Jurkat, Clone E6-1 (cell line): Measurements from ENCODE around the gene ACTR6.
A peak's percentile ranks its signal among the peaks of the same experiment; 100 is the strongest.
"Not testable (repeated sequence)": the region's sequence is repeated elsewhere in the genome, so short reads cannot be mapped to it uniquely, and the experiment has no call there.

Source experiments
- DNase-seq: peaks from one replicate; pipeline ENCODE4 v3.0.0-alpha.2; 2011; ENCODE audit warnings: low read depth, low spot score
- H3K4me3 ChIP-seq: 2 replicates; pipeline ENCODE4 v1.5.1; 2011; ENCODE audit warnings: mild to moderate bottlenecking, low read length, control low read depth, moderate library complexity

ACTR6 gene

GRCh38 chr12:100253437-100253836 lies 52.8 kb downstream of the ACTR6 start:
- H3K4me3 ChIP-seq = no peak overlapping the region

GRCh38 chr12:100254876-100255275 lies 54.3 kb downstream of the ACTR6 start:
- DNase-seq = no peak
- no peak overlapping the region for H3K4me3 ChIP-seq

More at GRCh38 chr12:100253437-100253836, 52.8 kb downstream of the ACTR6 start:
- DNase-seq = no peak

GRCh38 chr12:100258127-100258526 lies 57.5 kb downstream of the ACTR6 start:
- no peak for DNase-seq
- no peak overlapping the region for H3K4me3 ChIP-seq

- no peak for DNase-seq
- H3K4me3 ChIP-seq = no peak overlapping the region
Measured at GRCh38 chr12:100263131-100263530, 62.5 kb downstream of the ACTR6 start.

- DNase-seq, H3K4me3 ChIP-seq: not testable (repeated sequence)
Measured at GRCh38 chr12:100265107-100265506, 64.5 kb downstream of the ACTR6 start.

- no peak for DNase-seq
- H3K4me3 ChIP-seq = peak overlapping the region; percentile 82
Measured at GRCh38 chr12:100265732-100266584, 65.3 kb downstream of the ACTR6 start.

- H3K4me3 ChIP-seq = peak overlapping the region; percentile 82
- peak; percentile 80 for DNase-seq
Measured at GRCh38 chr12:100266585-100266834, 65.9 kb downstream of the ACTR6 start.

- peak within 1 kb of the TSS; percentile 82 for H3K4me3 ChIP-seq
- peak; percentile 90 for DNase-seq
Measured at GRCh38 chr12:100266835-100267602, 66.4 kb downstream of the ACTR6 start, which contains the start of the genes DEPDC4 and SCYL2. DEPDC4 (minus strand) TSS chr12:100267079; CDS start chr12:100267076, 3 bp downstream. SCYL2 (plus strand) TSS chr12:100267177; CDS start chr12:100282971, 15,794 bp downstream.

GRCh38 chr12:100267603-100268281 lies 67.1 kb downstream of the ACTR6 start:
- DNase-seq = no peak
- peak overlapping the region; percentile 82 for H3K4me3 ChIP-seq

GRCh38 chr12:100268835-100269564 lies 68.4 kb downstream of the ACTR6 start:
- no peak overlapping the region for H3K4me3 ChIP-seq
- no peak for DNase-seq

GRCh38 chr12:100273782-100274181 lies 73.2 kb downstream of the ACTR6 start:
- H3K4me3 ChIP-seq = no peak overlapping the region
- no peak for DNase-seq
